HL-60/S4 treated with phorbol 12-myristate 13-acetate at 8.2 ng/mL for 4 days and 3 days (cell line): ENCODE results near the gene KCNQ4.

Experiments
- in situ Hi-C: fragments of 300-500 bp; cut with MboI; formaldehyde crosslinking; loops from 2 replicates; pipeline ENCODE4 v1.15.0; 2022; ENCODE audit warnings: low sequenced_read_pairs

KCNQ4 gene

DNA sequence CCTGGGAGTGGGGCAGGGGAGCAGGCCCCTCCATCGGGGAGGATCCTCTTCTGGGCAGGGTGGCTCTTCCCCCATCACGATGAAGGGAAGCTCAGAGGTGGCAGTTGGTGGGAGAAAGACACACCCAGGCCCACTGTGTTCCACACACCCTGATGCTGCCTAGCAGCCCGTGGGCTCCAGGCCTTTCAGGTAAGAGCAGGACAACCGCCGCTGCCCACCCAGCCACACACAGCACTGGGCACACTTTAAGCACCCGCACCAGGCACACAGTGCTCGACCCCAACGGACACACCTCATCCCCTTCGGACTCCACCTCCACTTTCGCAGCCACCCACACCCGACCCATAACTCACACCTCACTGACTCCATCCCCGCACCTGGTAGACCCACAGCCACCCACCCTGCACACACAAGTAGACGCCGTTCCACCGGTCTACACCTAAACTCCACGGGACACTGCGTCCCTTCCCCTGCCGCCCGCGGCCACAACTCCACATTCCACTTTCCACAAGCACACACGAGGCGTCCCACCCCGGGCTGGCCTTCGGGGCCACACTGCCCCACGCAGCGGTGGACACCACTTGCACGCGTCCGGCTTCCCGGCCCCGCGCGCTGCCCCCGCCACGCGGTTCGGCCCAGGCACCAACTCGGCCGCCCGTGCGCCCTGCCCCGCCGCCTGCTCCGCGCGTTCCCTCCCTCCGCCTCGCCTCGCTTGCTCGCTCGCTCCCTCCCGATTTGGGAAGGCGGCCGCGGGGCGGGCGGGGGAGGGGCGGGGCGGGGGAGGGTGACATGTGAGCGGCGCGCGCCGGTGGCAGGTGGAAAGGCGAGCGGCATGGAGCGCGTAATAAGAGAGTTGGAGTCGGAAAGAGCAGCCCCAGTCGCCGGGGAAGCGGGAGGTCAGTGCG lies at the start of gene KCNQ4:
TSS of gene KCNQ4 (plus strand) at position 787 of the 905 bp plus-strand sequence. CDS start 307 bp downstream, outside the sequence.
- in situ Hi-C loops: no loop called here

DNA sequence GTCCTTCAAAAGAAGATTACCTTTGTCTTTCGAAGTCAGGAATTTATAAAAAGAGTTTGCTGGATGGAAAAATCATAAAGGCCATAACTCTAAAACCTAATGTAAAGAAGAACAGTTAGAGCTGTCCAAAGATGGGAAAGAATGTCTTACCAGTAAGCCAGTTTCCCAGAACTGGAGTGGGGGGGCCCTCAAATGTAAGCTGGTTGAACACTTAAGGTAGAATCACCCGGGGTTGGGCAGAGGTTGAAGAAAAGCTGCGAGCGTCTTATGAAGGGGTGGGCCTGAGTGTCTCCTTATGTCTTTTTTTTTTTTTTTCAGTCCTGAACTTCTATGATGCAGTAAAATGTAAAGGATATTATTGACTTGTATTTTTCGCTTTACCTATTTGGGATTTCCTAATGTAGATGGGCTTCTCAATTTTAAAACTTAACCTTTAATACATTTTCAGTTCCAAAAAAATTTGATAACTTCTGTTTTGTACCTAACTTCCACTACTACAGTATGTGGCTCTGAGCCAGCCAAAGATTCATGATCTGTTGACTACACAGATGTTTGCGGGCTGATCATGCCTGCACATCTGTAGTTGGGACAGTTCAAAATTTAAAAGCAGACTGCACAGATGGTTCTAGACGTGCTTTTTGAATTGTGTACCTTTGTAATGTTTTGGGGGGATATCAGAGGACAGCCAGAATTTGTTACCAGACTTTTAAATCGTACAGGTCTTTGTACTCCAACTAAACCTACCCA lies 48.5 kb upstream of the KCNQ4 start:
- in situ Hi-C loops: no loop called here

DNA sequence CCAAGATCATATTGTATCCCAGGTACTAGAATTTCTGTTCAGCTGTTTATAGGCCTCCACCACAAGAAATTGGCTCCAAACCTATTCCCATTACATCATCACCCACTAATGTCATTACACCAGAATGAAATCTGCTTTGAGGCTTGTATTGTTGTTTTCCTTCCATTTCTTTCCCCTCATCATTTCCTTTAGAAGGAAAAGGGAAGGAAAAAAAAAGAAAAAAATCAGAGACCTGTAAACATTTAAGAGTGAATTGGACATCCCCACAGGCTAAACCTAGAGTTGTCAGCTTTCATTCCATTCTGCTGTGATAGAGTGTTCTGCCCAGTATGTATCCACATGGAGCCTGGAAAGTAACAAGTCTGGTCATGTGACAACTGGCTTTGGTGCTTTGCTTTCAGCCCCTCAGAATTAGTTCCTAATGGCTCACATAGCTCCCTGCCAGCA lies 47.5 kb upstream of the KCNQ4 start:
- in situ Hi-C loops: no loop called here

DNA sequence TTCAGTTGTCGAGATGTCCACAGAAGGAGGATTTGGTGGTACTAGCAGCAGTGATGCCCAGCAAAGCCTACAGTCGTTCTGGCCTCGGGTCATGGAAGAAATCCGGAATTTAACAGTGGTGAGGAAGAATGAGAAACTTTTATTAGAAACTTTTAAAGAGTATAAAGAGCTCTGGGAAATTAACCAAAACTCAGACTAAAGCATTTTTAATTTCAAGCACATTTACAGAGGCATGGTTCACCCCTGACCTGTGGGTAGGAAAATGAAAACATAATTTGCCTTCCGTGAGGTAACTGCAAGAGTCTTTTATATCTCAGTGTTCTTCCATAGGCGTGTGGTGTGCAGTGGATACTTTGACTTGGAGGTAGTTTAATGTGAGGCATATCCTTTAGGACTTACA lies 44.8 kb upstream of the KCNQ4 start:
- in situ Hi-C loops: no loop called here

DNA sequence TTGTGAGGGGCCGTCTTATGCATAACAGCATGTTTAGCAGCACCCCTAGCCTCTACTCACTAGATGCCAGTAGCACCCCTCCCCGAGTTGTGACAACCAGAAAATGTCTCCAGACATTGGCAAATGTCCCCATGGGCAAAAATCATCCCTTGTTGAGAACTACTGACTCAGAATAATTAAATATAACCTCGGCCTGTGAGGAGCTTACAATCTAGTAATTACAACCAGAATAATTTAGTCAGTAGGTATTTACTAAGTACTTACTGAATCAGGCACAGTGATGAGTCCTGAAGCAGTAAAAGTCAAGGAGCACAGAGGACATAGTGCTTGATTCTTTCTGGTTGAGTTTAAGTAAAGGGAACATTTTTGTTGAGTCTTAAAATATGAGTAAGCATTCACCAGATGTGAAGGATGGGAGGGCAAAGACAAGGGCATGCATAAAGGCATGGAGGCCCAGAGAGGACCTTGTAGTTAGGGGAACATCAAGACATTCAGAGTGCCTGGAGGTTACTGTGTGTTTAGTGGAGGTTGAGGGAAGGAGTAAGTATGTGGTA lies 44.1 kb upstream of the KCNQ4 start:
- in situ Hi-C loops: no loop called here

DNA sequence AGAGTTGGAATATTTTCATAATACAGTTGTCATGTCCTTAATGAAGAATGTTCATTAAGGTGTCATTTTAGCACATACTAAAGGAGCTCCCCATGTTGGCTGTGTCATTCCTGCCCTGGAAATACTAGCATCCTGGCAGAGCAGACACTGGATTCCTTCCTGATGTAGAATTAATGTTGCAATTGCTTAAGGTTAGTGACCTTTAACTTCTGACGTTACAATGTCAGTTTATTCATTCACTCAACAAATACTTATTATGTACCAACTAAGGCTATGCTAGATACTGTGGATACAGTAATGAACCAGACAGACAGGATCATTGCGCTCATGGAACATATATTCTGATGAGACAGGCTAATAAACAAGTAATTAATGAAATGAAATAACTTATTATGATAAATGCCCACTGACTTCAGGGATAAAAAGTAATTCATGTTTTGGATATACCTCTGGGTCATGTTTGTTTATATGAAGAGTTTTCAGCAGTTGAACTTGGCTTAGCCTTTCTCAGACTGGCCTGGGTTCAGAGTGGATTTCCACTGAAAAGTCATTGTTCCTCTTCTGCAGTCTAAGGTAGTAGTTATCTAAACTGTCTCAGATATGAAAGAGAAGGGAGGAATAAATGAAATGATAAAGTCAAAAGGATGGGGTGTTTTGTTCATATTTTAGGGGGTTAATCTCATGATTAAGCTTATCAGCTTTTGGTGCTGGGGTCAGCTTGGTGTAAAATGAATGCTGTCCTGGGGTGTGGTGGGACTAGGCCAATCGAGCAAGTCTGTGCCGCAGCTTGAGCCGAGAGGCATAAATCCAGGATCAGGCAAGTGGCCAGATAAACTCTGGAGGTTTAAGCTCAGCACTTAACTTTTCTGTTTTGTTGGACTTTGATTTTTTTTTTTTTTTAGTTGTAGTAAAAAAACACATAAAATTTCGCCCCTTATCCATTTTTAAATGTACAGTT lies 43.3 kb upstream of the KCNQ4 start:
- in situ Hi-C loops: no loop called here

DNA sequence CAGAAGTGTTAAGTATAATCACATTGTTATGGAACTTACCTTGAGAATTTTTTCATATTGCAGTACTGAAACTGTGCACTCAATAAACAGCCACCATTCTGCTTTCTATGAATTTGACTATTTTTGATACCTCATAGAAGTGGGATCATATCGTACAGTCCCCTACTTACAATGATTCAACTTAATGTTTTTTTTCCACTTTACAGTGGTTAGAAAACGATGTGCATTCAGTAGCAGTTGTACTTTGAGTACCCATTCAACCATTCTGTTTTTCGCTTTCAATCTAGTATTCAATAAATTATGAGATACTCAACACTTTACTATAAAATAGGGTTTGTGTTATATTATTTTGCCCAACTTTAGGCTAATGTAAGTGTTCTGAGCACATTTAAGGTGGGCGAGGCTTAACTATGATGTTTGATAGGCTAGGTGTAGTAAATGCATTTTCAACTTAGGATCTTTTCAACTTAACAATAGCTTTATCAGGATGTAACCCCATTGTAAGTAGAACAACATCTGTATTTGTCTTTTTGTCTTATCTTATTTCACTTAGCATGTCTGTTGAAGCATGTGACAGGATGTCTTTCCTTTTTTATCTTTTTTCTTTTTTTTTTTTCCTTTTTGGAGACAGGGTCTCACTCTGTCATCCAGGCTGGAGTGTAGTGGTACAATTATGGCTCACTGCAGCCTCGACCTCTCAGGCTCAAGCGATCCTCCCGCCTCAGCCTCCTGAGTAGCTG lies 42.4 kb upstream of the KCNQ4 start:
- in situ Hi-C loops: no loop called here

DNA sequence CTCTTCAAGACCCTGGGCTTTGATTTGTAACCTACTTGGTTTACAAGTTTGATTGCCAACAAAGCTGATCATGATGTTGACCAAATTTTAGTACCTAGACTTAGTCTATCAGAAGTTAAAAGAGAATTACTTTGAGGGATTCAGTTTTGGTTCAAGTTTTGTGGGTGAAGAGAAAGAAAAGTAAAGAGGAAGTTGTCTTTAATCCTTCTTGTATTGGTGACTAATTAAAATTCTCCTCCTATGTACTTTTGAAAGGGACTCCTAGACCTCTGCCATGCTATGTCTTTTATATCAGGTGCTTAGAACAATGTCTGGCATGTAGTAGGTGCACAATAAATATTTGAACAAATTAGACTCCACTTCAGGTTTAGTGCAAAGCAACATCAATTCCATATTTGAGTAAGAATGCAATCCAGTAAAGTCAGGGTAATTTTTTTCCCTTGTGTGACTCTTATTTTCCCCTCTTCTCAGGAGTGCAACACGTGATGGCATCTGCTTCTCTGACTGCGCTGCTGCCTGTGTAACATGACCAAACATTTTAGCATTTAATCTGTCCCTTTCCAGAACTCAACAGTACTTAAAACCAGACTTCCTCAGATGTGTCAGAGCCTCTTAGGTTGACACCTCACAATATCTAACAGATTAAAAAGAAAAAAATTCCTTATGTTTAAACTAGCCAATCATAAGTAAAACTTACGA lies 41.1 kb upstream of the KCNQ4 start:
- in situ Hi-C loops: no loop called here

DNA sequence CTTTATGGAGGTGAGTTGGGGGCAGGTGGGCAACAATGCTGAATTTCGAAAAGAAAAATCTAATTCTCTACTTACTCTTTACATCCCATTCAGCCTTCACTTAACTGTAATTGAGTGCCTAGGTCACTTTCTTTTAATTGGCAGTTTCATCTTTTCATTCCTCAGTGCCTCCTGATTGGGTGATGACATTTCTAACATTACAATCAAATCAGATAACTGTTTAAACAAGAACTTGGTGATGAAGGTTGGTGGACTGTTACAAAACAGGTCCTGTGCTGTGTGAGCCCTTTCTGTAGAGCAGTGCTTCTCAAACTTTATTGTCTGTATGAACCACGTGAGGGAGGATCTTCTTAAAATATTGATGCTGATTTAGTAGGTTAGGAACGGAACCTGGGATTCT lies 40.1 kb upstream of the KCNQ4 start:
- in situ Hi-C loops: no loop called here

DNA sequence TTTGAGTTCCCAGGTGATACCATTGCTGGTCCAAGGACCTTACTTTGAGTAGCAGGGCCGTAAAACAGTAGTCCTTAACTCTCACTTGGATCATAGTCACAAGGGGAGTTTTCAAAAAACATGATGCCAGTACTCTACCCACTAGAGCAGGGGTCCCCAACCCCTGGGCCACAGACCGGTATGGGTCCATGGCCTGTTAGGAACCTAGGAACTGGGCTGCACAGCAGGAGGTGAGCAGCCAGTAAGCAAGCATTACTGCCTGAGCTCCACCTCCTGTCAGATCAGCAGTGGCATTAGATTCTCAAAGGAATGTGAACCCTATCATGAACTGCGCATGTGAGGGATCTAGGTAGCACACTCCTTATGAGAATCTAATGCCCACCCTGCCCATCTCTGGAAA lies 39.7 kb upstream of the KCNQ4 start:
- in situ Hi-C loops: no loop called here

DNA sequence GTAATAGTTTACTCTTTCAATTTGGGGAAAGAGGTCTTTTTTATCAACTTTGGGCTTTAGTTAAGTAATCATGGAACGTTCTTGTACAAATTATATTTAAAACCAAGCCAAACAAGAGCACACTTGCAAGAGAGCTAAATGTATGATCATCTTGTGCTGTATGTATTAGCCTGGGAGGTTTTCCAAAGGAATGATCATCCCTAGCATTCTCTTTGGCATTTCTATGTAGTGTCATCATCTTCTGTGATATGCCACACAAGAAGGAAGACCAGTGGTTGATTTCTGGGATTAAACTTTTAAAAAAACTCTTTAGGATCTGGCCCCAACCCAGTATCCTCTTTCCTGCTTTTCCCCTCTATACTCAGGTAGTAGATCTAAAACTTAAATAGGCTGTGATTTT lies 38.4 kb upstream of the KCNQ4 start:
- in situ Hi-C loops: no loop called here

DNA sequence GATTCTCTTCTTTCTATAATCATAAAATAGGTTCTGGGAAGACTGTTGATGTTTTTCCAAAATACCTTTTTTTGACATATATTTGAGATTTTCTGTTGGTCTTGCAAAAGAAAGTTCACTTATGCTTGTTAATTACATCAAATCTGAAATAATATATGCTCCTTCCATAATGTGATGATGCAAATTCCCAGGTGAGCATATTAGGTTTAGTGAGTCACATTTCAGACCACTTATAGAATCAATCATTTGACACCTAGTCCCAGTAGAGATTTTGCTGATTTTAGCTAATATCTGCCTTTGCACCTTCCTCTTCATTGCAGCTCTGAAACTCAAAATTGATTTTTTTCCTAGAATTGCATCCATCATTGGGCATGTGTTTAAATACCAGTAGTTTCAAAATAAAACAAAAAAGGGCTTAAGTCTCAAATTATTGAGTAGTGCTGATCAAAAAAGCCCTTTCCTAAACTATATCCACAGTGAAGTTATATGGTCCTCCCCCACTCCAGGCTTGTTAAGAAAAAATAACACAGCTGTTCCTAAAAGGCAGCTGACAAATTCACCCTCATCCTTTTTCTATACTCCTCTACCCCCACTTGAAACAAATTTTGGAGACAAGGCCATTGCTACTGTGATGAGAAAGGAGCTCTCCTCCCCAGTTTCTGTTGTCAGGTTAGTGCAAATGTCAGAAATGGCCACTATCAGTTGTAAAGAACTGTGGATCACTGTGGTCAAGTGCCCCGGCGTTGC lies 37.1 kb upstream of the KCNQ4 start:
- in situ Hi-C loops: no loop called here

DNA sequence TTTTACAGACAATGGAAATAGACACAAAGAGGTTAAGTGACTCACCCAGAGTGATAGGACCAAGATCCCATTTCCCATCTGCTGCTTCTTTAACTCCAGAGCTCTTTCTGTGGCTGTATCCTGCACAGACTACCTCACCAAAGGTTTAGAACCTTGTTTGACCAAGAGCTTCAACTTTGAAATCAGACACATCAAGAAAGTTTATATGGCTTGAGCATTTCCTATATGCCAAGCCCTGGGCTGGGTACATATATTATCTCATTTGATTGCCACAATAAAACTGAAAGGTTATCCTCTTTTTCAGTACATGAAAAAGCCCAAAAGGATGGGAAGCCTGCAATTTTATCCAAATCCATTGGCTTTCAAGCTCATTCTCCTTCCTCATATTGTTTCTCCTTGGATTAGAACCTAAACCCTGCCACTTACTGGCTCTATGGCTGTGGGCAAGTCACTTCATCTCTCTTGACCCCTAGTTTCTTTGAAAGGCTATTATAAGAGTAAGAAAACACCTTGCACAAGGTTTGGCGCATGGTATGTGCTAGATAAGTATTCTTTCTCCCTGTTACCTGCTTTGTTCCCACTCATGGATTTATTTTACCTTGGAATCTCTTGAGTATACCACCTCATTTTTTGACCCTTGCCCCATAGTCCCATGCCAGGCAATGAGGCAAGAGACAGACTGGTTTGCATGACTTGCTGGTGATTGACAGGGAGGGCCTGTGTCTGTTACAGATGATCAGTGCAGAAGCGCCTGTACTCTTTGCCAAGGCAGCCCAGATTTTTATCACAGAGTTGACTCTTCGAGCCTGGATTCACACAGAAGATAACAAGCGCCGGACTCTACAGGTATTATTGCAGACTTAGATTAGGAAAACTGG lies 34.5 kb upstream of the KCNQ4 start:
- in situ Hi-C loops: no loop called here

DNA sequence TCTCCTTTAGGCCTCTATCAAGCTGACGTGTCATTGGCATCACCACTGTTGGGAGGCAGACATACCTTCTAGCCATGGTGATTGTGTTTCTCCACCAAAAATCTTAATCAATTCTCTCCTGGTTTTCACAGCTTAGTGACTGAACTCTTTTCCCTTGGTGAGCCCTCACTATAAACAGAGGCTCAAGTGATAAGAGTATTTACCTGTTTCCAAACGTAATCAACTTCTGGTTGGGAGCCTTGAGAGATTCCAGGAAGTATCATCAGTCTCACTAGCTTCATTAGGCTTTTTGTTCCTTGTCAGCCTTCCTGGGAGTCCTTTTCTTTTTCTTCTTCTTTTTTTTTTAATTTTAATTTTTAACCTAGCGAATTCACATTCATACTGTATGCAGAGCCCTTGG lies 33.8 kb upstream of the KCNQ4 start:
- in situ Hi-C loops: no loop called here

DNA sequence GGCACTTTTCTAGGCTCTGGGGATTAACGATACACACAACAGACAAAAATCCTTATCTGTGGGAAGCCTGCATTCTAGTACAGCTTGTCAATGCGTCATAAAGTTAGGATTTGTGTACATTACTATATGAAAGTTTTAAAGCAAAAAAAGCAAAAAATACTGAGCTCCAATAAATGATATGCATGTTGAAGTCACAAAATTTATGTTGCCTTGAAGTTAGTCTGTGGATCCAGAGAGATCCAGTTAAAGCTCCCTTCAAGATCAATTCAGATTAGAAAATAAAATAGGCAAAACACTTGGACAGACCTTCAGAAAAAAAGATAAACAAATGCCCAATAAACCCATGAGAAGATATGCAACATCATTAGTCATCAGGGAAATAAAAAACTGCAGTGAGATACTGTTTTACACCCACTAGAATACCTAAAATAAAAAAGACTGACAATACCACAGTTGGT lies 33.1 kb upstream of the KCNQ4 start:
- in situ Hi-C loops: no loop called here

DNA sequence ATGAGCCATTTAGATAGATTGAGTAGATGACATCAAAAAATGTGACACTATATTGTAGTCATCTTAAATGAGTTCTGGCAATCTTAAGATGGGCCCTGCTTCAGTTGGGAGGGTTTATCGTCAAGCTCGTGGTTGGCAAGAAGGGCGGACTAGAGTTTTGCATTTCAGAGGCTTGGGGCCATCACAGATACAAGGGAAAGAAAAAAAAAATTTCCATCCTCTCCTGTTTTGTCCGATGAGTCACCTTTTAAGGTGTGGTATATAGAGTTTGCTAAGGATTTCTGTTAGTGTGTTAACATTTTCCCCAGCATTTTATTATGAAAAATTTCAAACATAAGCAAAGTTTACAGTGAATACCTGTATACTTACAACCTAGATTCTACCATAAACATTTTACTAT lies 31.8 kb upstream of the KCNQ4 start:
- in situ Hi-C loops: no loop called here

DNA sequence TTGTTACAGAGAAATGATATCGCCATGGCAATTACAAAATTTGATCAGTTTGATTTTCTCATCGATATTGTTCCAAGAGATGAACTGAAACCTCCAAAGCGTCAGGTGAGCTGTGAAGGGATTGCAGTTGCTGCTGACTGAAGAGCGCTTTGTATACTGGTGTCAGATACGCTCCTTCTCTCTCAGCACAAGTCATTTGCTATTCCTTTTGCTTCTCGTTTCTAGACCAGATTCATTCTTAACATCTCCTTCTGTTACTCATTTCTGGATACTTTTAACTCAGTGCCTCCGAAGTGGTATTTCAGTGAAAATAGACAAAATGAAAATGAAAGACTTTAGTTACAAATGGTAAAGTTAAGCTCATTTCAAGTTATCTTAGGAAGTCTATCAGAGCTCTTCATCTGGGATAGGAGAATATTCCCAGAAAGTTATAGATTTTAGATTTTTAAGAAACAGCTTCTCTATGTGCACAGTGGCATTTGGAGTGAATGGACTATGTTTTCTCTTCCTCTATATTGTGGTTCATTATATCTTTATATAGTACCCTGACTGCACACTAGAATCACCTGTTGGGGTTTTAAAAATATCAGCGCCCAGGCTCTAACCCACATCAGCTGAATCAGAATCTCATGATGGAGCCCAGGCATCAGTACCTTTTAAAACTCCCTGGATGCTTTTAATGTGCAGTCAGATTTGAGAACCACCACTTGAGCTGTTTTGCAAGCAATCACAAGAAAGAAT lies 30.3 kb upstream of the KCNQ4 start:
- in situ Hi-C loops: no loop called here
